ENCODE measurements around the gene RAB15. TPM values are rescaled to one million over a fixed set of nuclear protein-coding genes. Genes with fewer than 3 reads are reported as not detected.

RAB15 gene
- total and polyA plus RNA-seq, 11 donors = 12.0 to 70.4 (median 22.5) TPM

GRCh38 chr14:64995291-64995690 is 23.2 kb upstream of the RAB15 start:
- H3K27me3 ChIP-seq = no peaks in the 10 kb centered on the region
- peaks cover 0 to 29% (median 0%) of the 10 kb centered on the region in 12 donors for H3K4me1 ChIP-seq
- intact Hi-C loops (cut with DNase I) = no loop called here
- DNase-seq = no peak
- ATAC-seq = no peak
- no peaks in the 10 kb centered on the region for H3K9me3 ChIP-seq
- H3K36me3 ChIP-seq = no peaks in the 10 kb centered on the region
- no peak overlapping the region for H3K27ac ChIP-seq
- WGBS, 4 donors = 93 to 95% (median 94%) methylated on average over 3 of the region's 3 CpGs
- TF ChIP-seq POLR2A (IDR thresholded peaks at IDR 0.05) (no peak), CTCF (IDR thresholded peaks at IDR 0.05) (no peak)
- no peak overlapping the region for H3K4me3 ChIP-seq

- Histone ChIP-seq H3K27ac (peak overlapping the region in 1 of 12 donors; percentile 77), H3K4me1 (peaks cover 0 to 37% (median 0%) of the 10 kb centered on the region in 12 donors), H3K36me3 (no peaks in the 10 kb centered on the region), H3K9me3 (no peaks in the 10 kb centered on the region), H3K27me3 (no peaks in the 10 kb centered on the region), H3K4me3 (no peak overlapping the region)
- no peak for TF ChIP-seq POLR2A (IDR thresholded peaks at IDR 0.05)
- TF ChIP-seq CTCF (IDR thresholded peaks at IDR 0.05) = no peak
- no peak for ATAC-seq
- 93 to 97% (median 95%) methylated on average over 2 of the region's 2 CpGs for WGBS, 4 donors
- no peak for DNase-seq
- intact Hi-C loops (cut with DNase I) = no loop called here
Observed at GRCh38 chr14:64994540-64994939, 22.4 kb upstream of the RAB15 start.

GRCh38 chr14:64993266-64993930 is 21.3 kb upstream of the RAB15 start:
- H3K27ac ChIP-seq = peak overlapping the region in 4 of 12 donors; percentile 0 to 77 (median 10)
- no peaks in the 10 kb centered on the region for H3K36me3 ChIP-seq
- 94 to 99% (median 97%) methylated on average over 3 of the region's 3 CpGs for WGBS, 4 donors
- no peaks in the 10 kb centered on the region for H3K9me3 ChIP-seq
- intact Hi-C loops (cut with DNase I) = no loop called here
- no peak for DNase-seq
- TF ChIP-seq POLR2A (IDR thresholded peaks at IDR 0.05) = no peak
- no peak for TF ChIP-seq CTCF (IDR thresholded peaks at IDR 0.05)
- ATAC-seq = no peak
- H3K4me3 ChIP-seq = no peak overlapping the region
- no peaks in the 10 kb centered on the region for H3K27me3 ChIP-seq
- H3K4me1 ChIP-seq = peaks cover 0 to 43% (median 4%) of the 10 kb centered on the region in 12 donors

- H3K4me1 ChIP-seq = peaks cover 0 to 53% (median 12%) of the 10 kb centered on the region in 12 donors
- TF ChIP-seq POLR2A (IDR thresholded peaks at IDR 0.05) (no peak), CTCF (IDR thresholded peaks at IDR 0.05) (no peak)
Observed at GRCh38 chr14:64992328-64992885, 20.3 kb upstream of the RAB15 start.

More at GRCh38 chr14:64992328-64992885, 20.3 kb upstream of the RAB15 start:
- intact Hi-C loops (cut with DNase I) = no loop called here
- H3K27ac ChIP-seq = peak overlapping the region in 1 of 12 donors; percentile 77
- no peak for ATAC-seq
- H3K4me3 ChIP-seq = no peak overlapping the region
- no peaks in the 10 kb centered on the region for H3K36me3 ChIP-seq
- H3K27me3 ChIP-seq = no peaks in the 10 kb centered on the region
- 84 to 90% (median 87%) methylated on average over 5 of the region's 5 CpGs for WGBS, 4 donors
- DNase-seq = no peak
- no peaks in the 10 kb centered on the region for H3K9me3 ChIP-seq
